GM23338 (cell line): Measurements from ENCODE around the gene SYNPO. TPM values are rescaled to one million over a fixed set of nuclear protein-coding genes. Genes with fewer than 3 reads are reported as not detected.

Experiments
- ATAC-seq: fragments of 200-7000 bp; cut with Tn5 transposase; 3 replicates; pipeline ENCODE4 v1.9.1; 2020
- DNase-seq: peaks from one replicate; pipeline ENCODE4 v3.0.0-alpha.2; 2015; ENCODE audit warnings: low spot score
- H2AFZ ChIP-seq: fragments of 200-600 bp; sonication (generic); 2 replicates; pipeline ENCODE4 v1.8.0; 2016; ENCODE audit warnings: antibody characterized with exemption, mild to moderate bottlenecking, moderate library complexity
- H3F3A ChIP-seq: fragments of 200-600 bp; sonication (generic); replicated peaks from 2 replicates; pipeline ENCODE4 v1.8.0; 2017; ENCODE audit warnings: antibody characterized with exemption, mixed run types, low read depth
- H3K27ac ChIP-seq: fragments of 200-600 bp; sonication (generic); 2 replicates; pipeline ENCODE4 v1.6.1; 2016; ENCODE audit warnings: low read depth
- H3K27me3 ChIP-seq: fragments of 200-600 bp; sonication (generic); 2 replicates; pipeline ENCODE4 v1.8.0; 2016; ENCODE audit warnings: mild to moderate bottlenecking, mixed run types, moderate library complexity; ENCODE audit not compliant: insufficient read depth
- H3K36me3 ChIP-seq: fragments of 200-600 bp; sonication (generic); 2 replicates; pipeline ENCODE4 v1.8.0; 2016; ENCODE audit warnings: mild to moderate bottlenecking; ENCODE audit not compliant: insufficient read depth
- H3K4me1 ChIP-seq: fragments of 200-600 bp; sonication (generic); 2 replicates; pipeline ENCODE4 v1.8.0; 2016; ENCODE audit warnings: mild to moderate bottlenecking, moderate library complexity; ENCODE audit not compliant: insufficient read depth
- H3K4me2 ChIP-seq: fragments of 200-600 bp; sonication (generic); 2 replicates; pipeline ENCODE4 v1.7.1; 2017; ENCODE audit warnings: mixed run types
- H3K4me3 ChIP-seq: fragments of 200-600 bp; sonication (generic); 2 replicates; pipeline ENCODE4 v1.6.1; 2016; ENCODE audit warnings: mixed run types
- H3K79me2 ChIP-seq: fragments of 200-600 bp; sonication (generic); replicated peaks from 2 replicates; pipeline ENCODE4 v1.8.0; 2017; ENCODE audit warnings: mild to moderate bottlenecking; ENCODE audit not compliant: insufficient read depth
- H3K9me2 ChIP-seq: fragments of 200-600 bp; sonication (generic); 2 replicates; pipeline ENCODE4 v1.8.0; 2017; ENCODE audit not compliant: insufficient read depth
- H4K20me1 ChIP-seq: fragments of 200-600 bp; sonication (generic); replicated peaks from 2 replicates; pipeline ENCODE4 v1.8.0; 2017; ENCODE audit warnings: mild to moderate bottlenecking; ENCODE audit not compliant: insufficient read depth
- H3K27ac Mint-ChIP-seq: 2 replicates; pipeline ENCODE4 v1.8.0; 2020; ENCODE audit warnings: inconsistent platforms, mild to moderate bottlenecking, moderate library complexity, mixed read lengths
- H3K27me3 Mint-ChIP-seq: 3 replicates; pipeline ENCODE4 v1.8.0; 2022; ENCODE audit warnings: low read depth, mild to moderate bottlenecking, moderate library complexity, mixed read lengths, inconsistent platforms; ENCODE audit not compliant: insufficient read depth, poor library complexity
- H3K36me3 Mint-ChIP-seq: 3 replicates; pipeline ENCODE4 v1.8.0; 2021; ENCODE audit warnings: low read depth, mild to moderate bottlenecking, inconsistent platforms, moderate library complexity, mixed read lengths
- H3K4me1 Mint-ChIP-seq: 3 replicates; pipeline ENCODE4 v1.8.0; 2020; ENCODE audit warnings: mild to moderate bottlenecking, inconsistent platforms, mixed read lengths
- H3K4me3 Mint-ChIP-seq: 3 replicates; pipeline ENCODE4 v1.8.0; 2021; ENCODE audit warnings: moderate library complexity, mild to moderate bottlenecking, inconsistent platforms, mixed read lengths
- H3K9me3 Mint-ChIP-seq: 3 replicates; pipeline ENCODE4 v1.8.0; 2020; ENCODE audit warnings: moderate library complexity, mild to moderate bottlenecking, inconsistent platforms, mixed read lengths
- CREB1 ChIP-seq: fragments of 250-450 bp; sonication (Bioruptor Pico); IDR thresholded peaks from 2 replicates; pipeline ENCODE4 v1.5.0; 2020; ENCODE audit warnings: low read depth, mild to moderate bottlenecking, moderate library complexity
- EZH2 ChIP-seq: fragments of 200-600 bp; sonication (generic); IDR thresholded peaks from one replicate; pipeline ENCODE4 v1.8.0; 2017; ENCODE audit warnings: antibody characterized with exemption, mild to moderate bottlenecking, low read depth; ENCODE audit not compliant: unreplicated experiment
- JUNB ChIP-seq: IDR thresholded peaks from one replicate; pipeline ENCODE4 v1.6.1; 2016; ENCODE audit warnings: antibody characterized with exemption; ENCODE audit not compliant: unreplicated experiment
- NANOG ChIP-seq: IDR thresholded peaks from 2 replicates; pipeline ENCODE4 v1.6.1; 2016; ENCODE audit warnings: antibody characterized with exemption, borderline replicate concordance
- POLR2AphosphoS5 ChIP-seq: IDR thresholded peaks from 2 replicates; pipeline ENCODE4 v1.6.1; 2016; ENCODE audit warnings: antibody characterized with exemption, low read depth
- STAT1 ChIP-seq: IDR thresholded peaks from one replicate; pipeline ENCODE4 v1.6.1; 2016; ENCODE audit warnings: antibody characterized with exemption; ENCODE audit not compliant: unreplicated experiment
- ZNF114 ChIP-seq: fragments of 250-450 bp; sonication (Bioruptor Pico); IDR thresholded peaks from 2 replicates; pipeline ENCODE4 v1.5.0; 2020; ENCODE audit warnings: mild to moderate bottlenecking, moderate library complexity
- polyA plus RNA-seq: library from polyadenylated mRNA; unstranded; fragments of >200 nt; fragmentation: Nextera tagmentation; extraction: Ambion mirVana; gene quantifications from 2 replicates; pipeline ENCODE4 v1.2.1, GENCODE V29; 2016
- total RNA-seq: library from RNA; depleted of rRNA; stranded (reverse); fragments of >200 nt; shearing (Covaris generic); gene quantifications from 2 replicates; pipeline ENCODE4 v1.2.3, GENCODE V29; 2014
- TF ChIP-seq, protein P1 (sequence below): IDR thresholded peaks from 2 replicates; pipeline ENCODE4 v1.6.1; 2016; ENCODE audit warnings: antibody characterized with exemption
- TF ChIP-seq, protein P2 (sequence below): fragments of 250-450 bp; sonication (Bioruptor Pico); IDR thresholded peaks from 2 replicates; pipeline ENCODE4 v1.5.0; 2020; ENCODE audit warnings: mild to moderate bottlenecking, moderate library complexity

Gene SYNPO
- total and polyA plus RNA-seq, 2 experiments from 2014 or later = 0.16 to 1.3 TPM

DNA sequence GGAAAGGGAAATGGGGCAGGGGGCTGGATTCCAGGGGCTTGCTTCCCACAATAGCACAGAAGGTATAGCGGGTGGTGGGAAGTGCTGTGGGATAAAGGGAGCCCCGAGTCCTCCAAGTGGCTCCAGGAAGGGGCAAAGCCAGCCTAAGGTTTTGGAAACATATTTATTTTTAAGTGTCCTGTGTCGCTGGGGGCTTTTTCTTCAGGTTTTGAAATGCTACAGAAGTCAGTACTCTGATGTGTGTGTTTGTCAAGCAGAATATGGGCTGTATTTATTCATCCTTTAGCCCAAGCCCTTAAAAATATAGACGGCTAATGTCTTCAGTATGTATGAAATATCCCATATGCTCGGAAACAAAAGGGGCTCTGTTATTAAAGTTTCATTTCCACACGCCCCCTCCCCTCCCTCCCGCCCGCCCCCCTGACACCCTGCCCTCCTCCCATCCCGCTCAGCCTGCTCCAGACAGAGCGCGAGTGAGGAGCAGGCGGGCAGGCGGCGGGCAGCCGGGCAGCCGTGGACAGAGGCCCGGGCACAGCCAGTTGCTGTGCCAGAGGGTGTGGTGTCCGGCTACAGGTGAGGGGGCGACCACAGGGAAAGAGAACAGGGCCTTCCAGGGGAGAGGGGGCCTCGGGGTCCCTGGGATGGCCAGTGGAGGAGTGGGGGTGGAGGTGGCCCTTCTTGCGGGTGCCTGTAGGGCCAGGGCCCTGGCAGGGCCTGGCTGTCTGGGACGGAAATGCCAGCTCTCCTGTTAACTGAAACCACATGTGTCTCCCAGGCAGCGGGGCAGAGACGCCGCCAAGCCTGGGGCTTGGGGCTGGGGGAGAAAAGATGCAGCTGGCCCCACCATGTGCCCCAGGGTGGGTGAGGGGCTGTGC is 39.6 kb upstream of the SYNPO start:
- no peak for TF ChIP-seq ZNF114
- TF ChIP-seq, protein P1, sequence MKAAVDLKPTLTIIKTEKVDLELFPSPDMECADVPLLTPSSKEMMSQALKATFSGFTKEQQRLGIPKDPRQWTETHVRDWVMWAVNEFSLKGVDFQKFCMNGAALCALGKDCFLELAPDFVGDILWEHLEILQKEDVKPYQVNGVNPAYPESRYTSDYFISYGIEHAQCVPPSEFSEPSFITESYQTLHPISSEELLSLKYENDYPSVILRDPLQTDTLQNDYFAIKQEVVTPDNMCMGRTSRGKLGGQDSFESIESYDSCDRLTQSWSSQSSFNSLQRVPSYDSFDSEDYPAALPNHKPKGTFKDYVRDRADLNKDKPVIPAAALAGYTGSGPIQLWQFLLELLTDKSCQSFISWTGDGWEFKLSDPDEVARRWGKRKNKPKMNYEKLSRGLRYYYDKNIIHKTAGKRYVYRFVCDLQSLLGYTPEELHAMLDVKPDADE = no peak
- no peaks in the 10 kb centered on the region for H3K9me2 ChIP-seq
- Mint-ChIP-seq H3K27ac (no peak overlapping the region), H3K36me3 (no peaks in the 10 kb centered on the region), H3K27me3 (peaks cover 2% of the 10 kb centered on the region), H3K9me3 (no peaks in the 10 kb centered on the region), H3K4me3 (no peak overlapping the region), H3K4me1 (peaks cover 9% of the 10 kb centered on the region)
- H3K79me2 ChIP-seq = no peaks in the 10 kb centered on the region
- no peaks in the 10 kb centered on the region for H3F3A ChIP-seq
- H3K27ac ChIP-seq = no peak overlapping the region
- ATAC-seq (no peak), DNase-seq (no peak)
- H3K4me2 ChIP-seq = no peak overlapping the region
- no peak overlapping the region for H2AFZ ChIP-seq
- H3K4me3 ChIP-seq = no peak overlapping the region
- H4K20me1 ChIP-seq = no peaks in the 10 kb centered on the region
- no peaks in the 10 kb centered on the region for H3K36me3 ChIP-seq
- H3K4me1 ChIP-seq = no peaks in the 10 kb centered on the region
- H3K27me3 ChIP-seq = no peaks in the 10 kb centered on the region

DNA sequence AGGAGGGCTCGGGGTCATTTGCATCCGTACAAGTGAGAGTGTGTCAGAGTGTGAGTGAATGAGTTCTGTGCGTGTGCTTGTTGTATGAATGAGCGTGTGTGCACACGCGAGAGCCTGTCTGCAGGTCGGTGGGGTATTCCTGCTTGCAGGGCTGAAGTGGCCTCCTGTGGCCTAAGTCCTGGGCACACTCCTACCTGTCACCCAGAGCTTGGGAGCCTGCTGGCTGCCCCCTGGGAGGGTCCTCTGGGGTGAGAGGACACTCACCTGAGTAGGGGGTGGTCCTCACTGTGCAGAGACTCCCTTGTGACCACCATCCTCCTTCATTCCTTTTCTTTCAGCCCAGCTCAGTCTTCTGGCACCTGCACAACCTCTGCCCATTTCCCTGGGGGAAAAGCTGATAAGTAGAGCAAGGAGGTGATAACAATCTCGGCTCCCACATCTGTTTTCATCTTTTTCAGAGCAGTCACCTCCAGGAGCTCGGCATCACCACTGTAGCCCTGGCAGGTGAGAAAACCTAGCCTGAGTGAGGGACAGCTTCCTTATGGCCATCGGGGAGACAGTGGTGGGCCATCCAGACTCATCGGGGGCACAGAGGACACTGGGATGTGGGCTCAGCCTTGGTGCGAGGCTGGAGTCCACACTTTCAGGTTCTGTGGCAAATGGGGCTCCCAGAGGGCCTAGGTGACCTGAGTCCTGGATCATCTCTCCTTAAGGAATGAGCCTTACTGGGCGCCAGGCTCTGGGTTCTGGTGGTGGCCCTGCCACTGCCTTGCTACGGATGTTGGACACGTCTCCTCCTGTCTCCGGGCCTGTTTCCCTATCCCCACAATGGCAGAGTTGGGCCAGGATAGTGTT is 38.7 kb upstream of the SYNPO start:
- Histone ChIP-seq H3K27ac (no peak overlapping the region), H3K27me3 (no peaks in the 10 kb centered on the region), H3F3A (no peaks in the 10 kb centered on the region), H3K9me2 (no peaks in the 10 kb centered on the region), H3K4me3 (no peak overlapping the region), H3K79me2 (no peaks in the 10 kb centered on the region), H3K4me2 (no peak overlapping the region), H3K4me1 (no peaks in the 10 kb centered on the region), H3K36me3 (no peaks in the 10 kb centered on the region), H4K20me1 (no peaks in the 10 kb centered on the region), H2AFZ (no peak overlapping the region)
- no peaks in the 10 kb centered on the region for H3K9me3 Mint-ChIP-seq
- TF ChIP-seq STAT1 = no peak
- TF ChIP-seq, protein P1 = no peak
- TF ChIP-seq, protein P2, sequence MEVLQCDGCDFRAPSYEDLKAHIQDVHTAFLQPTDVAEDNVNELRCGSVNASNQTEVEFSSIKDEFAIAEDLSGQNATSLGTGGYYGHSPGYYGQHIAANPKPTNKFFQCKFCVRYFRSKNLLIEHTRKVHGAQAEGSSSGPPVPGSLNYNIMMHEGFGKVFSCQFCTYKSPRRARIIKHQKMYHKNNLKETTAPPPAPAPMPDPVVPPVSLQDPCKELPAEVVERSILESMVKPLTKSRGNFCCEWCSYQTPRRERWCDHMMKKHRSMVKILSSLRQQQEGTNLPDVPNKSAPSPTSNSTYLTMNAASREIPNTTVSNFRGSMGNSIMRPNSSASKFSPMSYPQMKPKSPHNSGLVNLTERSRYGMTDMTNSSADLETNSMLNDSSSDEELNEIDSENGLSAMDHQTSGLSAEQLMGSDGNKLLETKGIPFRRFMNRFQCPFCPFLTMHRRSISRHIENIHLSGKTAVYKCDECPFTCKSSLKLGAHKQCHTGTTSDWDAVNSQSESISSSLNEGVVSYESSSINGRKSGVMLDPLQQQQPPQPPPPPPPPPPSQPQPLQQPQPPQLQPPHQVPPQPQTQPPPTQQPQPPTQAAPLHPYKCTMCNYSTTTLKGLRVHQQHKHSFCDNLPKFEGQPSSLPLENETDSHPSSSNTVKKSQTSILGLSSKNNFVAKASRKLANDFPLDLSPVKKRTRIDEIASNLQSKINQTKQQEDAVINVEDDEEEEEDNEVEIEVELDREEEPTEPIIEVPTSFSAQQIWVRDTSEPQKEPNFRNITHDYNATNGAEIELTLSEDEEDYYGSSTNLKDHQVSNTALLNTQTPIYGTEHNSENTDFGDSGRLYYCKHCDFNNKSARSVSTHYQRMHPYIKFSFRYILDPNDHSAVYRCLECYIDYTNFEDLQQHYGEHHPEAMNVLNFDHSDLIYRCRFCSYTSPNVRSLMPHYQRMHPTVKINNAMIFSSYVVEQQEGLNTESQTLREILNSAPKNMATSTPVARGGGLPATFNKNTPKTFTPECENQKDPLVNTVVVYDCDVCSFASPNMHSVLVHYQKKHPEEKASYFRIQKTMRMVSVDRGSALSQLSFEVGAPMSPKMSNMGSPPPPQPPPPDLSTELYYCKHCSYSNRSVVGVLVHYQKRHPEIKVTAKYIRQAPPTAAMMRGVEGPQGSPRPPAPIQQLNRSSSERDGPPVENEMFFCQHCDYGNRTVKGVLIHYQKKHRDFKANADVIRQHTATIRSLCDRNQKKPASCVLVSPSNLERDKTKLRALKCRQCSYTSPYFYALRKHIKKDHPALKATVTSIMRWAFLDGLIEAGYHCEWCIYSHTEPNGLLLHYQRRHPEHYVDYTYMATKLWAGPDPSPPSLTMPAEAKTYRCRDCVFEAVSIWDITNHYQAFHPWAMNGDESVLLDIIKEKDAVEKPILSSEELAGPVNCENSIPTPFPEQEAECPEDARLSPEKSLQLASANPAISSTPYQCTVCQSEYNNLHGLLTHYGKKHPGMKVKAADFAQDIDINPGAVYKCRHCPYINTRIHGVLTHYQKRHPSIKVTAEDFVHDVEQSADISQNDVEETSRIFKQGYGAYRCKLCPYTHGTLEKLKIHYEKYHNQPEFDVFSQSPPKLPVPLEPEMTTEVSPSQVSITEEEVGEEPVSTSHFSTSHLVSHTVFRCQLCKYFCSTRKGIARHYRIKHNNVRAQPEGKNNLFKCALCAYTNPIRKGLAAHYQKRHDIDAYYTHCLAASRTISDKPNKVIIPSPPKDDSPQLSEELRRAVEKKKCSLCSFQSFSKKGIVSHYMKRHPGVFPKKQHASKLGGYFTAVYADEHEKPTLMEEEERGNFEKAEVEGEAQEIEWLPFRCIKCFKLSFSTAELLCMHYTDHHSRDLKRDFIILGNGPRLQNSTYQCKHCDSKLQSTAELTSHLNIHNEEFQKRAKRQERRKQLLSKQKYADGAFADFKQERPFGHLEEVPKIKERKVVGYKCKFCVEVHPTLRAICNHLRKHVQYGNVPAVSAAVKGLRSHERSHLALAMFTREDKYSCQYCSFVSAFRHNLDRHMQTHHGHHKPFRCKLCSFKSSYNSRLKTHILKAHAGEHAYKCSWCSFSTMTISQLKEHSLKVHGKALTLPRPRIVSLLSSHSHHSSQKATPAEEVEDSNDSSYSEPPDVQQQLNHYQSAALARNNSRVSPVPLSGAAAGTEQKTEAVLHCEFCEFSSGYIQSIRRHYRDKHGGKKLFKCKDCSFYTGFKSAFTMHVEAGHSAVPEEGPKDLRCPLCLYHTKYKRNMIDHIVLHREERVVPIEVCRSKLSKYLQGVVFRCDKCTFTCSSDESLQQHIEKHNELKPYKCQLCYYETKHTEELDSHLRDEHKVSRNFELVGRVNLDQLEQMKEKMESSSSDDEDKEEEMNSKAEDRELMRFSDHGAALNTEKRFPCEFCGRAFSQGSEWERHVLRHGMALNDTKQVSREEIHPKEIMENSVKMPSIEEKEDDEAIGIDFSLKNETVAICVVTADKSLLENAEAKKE (CRISPR knock-in tag) = no peak
- no peak for TF ChIP-seq POLR2AphosphoS5
- TF ChIP-seq JUNB = no peak
- TF ChIP-seq EZH2 = no peak
- no peak for TF ChIP-seq ZNF114
- TF ChIP-seq NANOG = no peak
- no peak for TF ChIP-seq CREB1 (CRISPR knock-in tag)
- no peak for DNase-seq
- H3K27me3 Mint-ChIP-seq = peaks cover 3% of the 10 kb centered on the region
- no peak for ATAC-seq
- H3K4me3 Mint-ChIP-seq = no peak overlapping the region
- no peak overlapping the region for H3K27ac Mint-ChIP-seq
- peaks cover 5% of the 10 kb centered on the region for H3K4me1 Mint-ChIP-seq
- H3K36me3 Mint-ChIP-seq = no peaks in the 10 kb centered on the region
